Non-pigmented ciliary epithelial cell (primary cell): ENCODE data around the gene KDM1A.

Experiments used
- DNase-seq: peaks from one replicate; pipeline ENCODE4 v3.0.0-alpha.2; 2010; ENCODE audit warnings: low read depth

KDM1A gene

DNA sequence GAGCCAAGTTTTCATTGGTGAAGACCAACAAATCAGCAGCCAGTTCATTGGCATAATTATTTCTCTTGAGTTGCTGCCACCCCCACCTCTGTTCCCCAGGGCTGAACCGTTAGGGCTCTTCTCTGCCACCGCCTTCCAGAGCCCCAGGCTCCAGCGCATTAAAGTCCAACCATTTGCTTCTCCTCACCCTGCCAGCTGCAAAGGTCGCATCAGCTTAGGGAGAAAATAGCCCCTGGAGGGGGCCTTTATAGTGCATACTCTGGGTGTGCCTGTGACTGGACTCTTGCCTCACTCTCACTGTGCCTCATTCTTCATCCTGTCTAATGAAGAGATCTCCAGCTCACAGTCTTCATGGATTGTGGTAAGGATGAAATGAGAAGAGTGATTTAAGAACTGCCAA lies 50.4 kb downstream of the KDM1A start:
- no peak for DNase-seq

DNA sequence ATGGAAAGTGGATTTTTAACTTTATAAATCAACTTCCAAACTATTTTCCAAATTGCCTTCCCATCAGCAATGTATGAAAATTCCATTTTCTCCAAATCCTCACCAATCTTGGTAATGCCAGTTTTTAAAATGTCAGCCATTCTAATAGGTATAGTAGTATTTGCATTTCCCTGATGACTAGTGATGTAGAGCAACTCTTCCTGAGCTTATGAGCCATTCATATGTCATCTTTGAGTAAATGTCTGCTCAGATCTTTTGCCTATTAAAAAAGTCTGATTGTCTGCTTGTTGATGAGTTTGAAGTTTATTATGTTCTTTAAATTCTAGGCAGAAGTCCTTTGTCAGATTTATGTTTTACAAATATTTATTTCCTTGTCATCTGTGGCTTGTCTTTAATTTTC lies 54.7 kb downstream of the KDM1A start:
- DNase-seq, result no peak

DNA sequence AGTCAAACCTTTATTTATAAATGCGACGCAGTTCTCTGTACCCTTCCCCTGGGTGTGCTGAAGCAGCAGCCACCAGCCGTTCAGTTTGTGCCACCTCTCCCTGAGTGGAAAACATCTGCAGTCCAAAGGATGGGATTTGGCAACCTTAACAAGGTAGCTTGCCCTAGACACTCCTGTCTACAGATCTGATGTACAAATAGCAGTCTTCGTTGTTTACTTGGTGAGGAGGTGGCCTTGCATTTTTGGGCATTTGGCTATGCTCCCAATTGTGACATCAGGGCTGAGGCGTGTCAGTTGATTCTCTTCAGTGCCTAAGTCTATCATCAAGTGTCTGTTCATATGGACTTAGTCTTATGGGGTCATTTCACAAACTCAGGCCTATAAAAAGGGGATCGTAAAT lies 59.8 kb downstream of the KDM1A start:
- no peak for DNase-seq

GRCh38 chr1:23080885-23081284 lies 61.6 kb downstream of the KDM1A start:
- DNase-seq, result no peak

- DNase-seq, result no peak
These were observed 62.1 kb downstream of the KDM1A start for GRCh38 chr1:23081376-23081775.

DNA sequence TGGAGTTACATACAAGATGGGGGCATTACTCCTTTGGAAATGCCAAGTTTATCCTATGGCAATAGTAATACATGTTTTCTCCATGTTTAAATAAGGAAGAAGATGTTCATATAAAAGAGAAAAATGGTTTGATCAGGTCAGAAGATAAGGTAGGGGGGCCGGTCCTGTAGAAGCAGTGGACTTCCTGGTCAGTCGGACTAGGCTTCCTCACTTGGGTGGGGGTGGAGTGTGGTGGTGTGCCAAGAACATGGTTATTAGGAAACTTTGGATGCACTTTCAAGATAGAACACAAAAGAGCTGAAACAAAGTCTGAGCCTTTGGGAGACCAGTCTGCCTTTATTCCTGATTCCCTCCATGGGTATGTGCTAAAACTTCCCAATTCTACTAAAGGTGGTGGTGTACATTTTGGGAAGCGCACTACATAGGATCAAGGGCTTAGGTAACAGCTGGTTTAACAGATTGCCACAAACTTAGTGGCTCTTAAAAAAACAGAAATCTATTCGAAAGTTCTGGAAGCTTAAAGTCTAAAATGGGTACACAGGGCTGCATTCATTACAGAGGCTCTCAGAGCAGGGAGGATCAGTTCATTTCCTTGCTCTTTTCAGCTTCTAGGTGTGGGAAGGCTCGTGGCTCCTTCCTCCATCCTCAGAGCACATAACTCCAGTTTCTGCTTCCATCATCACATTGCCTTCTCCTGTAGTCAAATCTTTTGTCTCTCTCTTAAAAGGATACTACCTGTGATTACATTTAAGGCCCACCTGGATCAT lies 64.6 kb downstream of the KDM1A start:
- DNase-seq, result no peak

- no peak for DNase-seq
These were observed 65.6 kb downstream of the KDM1A start for GRCh38 chr1:23084880-23085279.

DNA sequence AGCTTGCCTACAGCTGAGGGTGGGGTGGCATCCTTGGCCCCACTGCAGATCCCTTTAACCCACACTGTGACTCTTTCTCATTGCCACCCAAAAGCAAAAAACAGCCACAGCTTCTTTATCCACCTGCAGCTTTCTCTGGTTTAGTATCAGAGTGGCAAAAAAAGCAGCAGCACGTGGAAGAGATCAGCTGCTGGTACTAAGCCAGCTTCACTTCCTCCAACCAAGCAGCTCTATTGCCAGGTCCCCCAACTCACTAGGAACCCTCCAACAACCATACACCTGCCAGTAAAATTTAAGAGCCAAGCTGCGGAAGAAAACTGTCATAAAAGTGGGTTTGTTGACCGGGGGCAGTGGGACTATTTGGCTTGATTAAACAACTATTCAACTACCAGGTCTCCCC lies 66.4 kb downstream of the KDM1A start:
- DNase-seq, result no peak

DNA sequence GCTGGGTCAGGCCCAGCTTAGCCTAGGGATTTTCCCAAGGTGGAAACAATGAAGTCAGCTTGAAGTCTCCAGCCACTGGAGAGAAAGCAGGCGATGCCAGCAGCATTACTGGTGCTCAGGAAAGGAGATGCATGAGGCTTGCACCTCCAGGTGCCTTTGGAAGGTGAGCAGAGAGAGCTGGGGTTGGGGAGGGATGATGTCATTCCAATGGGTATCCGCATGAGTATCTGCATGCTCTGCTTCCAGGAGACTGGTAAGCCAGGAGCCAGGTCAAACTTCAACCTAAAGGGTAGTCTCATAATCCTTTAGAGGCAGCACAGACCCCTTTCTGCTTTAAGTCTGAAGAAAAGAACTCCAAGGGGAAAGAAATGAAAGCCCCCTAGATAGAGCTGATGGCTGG lies 68.8 kb downstream of the KDM1A start:
- DNase-seq, result no peak

DNA sequence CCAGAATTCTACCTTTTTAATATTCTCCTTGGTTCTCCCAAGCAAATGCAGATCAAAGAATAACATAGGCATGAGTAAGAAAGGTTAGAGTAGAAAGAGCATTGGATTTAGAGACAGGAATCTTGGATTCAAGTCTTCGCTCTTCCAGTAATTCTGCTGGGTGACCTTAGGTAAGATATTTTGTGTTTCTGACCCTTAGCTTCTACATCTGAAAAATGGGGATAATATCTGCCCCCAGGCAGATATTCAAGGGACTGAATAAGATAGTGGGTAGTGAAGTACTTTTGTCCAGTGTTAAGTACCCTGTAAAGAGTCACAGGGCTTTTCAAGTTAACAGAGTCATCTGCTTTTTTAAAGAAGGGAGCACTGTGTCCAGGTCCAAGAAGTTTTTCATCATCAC lies 70.8 kb downstream of the KDM1A start:
- DNase-seq, result no peak

- DNase-seq, result no peak
These were observed 72.3 kb downstream of the KDM1A start for GRCh38 chr1:23091545-23091944.

GRCh38 chr1:23092447-23092846 lies 73.2 kb downstream of the KDM1A start:
- no peak for DNase-seq

DNA sequence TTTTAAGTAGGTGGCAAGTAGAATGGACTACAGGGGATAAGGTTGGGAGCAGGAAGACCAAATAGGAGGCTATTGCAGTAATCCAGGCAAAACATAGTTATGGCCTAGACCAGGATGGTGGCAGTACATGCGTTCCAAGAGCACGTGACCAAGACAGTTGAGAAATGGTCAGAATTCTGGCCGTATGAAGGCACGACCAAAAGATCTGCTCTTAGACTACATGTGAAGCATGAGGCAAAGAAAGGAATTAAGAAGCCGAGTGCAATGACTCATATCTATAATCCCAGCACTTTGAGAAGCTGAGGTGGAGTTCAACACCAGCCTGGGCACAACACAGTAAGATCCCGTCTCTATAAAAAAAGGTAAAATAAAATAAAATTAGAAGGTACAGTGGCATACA lies 78.0 kb downstream of the KDM1A start:
- DNase-seq, result no peak

- no peak for DNase-seq
These were observed 79.3 kb downstream of the KDM1A start for GRCh38 chr1:23098463-23099170.

DNA sequence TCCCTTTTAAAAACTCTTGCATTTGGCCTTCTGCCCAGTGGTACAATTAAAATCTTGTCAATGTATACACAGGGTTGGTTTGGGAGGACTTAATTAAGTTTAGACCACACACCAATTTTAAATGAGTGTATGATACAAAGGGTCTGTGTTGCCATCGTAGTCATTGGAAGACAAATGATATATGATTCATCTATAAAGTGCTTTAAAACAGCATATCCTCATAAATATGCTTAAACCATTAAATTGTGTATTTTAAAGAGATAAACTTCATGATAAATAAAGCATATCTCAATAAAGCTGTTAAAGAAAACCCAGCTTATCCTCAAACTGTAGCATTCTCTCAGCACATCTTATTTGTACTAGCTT lies 79.9 kb downstream of the KDM1A start:
- DNase-seq, result no peak

DNA sequence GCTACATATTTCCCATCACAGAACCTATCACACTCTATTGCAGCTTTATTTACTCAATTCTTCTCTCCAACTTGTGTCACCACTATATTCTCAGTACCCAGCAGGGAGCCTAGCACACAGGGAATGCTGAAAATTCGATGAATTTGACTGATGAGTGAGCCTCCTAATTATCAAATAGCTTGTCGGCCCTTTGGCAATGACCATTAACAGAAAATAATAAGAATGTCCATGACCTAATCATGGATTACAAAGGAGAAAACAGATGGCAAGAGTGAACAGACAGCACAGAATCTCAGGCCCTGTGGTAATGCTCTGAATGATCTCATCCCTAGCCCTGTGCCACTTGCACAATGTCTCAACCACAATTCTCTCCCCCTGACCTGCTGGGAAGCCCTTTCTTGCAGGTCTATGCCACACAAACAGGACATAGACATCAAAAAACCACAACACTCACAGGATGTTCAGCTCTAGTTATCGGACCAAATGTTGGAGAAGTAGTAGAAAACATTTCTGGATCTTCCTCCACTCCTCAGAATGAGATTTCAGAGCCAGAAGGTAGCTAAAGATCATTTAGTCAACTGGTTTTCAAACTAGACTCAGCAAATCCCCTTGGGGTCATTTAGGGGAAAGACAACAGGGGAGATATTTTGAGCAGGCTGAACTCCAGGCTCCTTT lies 80.9 kb downstream of the KDM1A start:
- DNase-seq, result peak; percentile 95

DNA sequence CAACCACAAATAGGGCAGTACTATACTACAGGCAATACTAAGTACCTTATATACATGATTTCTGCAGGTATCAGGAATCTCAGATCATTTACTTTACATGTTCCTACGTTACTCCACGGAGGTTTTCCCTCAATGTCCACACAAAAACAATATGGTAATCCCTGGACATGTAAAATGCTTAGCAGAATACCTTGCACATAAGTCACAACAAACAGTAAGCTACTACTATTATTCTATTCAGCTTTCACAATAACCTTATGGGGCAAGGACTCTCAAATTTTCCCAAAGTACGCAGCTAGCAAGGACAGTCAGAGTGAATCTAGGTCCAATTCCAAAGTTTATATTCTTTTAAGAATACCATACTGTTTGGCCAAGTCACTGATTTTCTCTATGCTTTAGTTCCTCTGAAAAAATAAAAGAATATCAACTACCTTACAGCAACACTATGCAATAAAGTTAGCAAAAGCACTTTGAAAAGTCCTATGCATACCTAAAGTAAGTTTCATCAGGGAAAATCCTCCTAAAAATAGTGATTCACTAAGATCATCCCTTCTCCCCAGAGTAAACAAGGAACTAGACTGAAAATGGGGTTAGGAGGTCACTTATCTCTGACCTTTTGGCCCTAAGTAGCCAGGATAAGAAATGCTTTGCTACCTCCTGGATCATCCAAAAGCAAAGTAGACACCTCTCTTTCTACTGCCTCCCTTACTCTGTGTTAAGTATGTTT lies 82.0 kb downstream of the KDM1A start:
- no peak for DNase-seq

- DNase-seq, result no peak
These were observed 82.6 kb downstream of the KDM1A start for GRCh38 chr1:23101887-23102286.

- DNase-seq, result no peak
These were observed 83.0 kb downstream of the KDM1A start for GRCh38 chr1:23102289-23102688.

- no peak for DNase-seq
These were observed 84.0 kb downstream of the KDM1A start for GRCh38 chr1:23103001-23103889.

GRCh38 chr1:23108918-23109533 lies 89.8 kb downstream of the KDM1A start:
- no peak for DNase-seq
